GM23338 (cell line): ENCODE measurements around the gene CDK7.

Experiments
- JUNB ChIP-seq: IDR thresholded peaks from one replicate; pipeline ENCODE4 v1.6.1; 2016; ENCODE audit warnings: antibody characterized with exemption; ENCODE audit not compliant: unreplicated experiment
- POLR2AphosphoS5 ChIP-seq: IDR thresholded peaks from 2 replicates; pipeline ENCODE4 v1.6.1; 2016; ENCODE audit warnings: antibody characterized with exemption, low read depth
- STAT1 ChIP-seq: IDR thresholded peaks from one replicate; pipeline ENCODE4 v1.6.1; 2016; ENCODE audit warnings: antibody characterized with exemption; ENCODE audit not compliant: unreplicated experiment
- TF ChIP-seq, protein P1 (sequence below): IDR thresholded peaks from 2 replicates; pipeline ENCODE4 v1.6.1; 2016; ENCODE audit warnings: antibody characterized with exemption
- TF ChIP-seq, protein P2 (sequence below), 2 experiments: fragments of 200-600 bp in 1 of 2; sonication (generic) in 1 of 2; conservative IDR thresholded peaks; 2 replicates each; pipeline versions ENCODE4 v1.5.1 to v1.6.1; 2016 to 2017; ENCODE audit warnings: antibody characterized with exemption in 2 of 2, low read depth in 2 of 2, mild to moderate bottlenecking in 2 of 2, moderate library complexity in 1 of 2
- TF ChIP-seq, protein P3 (sequence below): IDR thresholded peaks from one replicate; pipeline ENCODE4 v1.6.1; 2018; ENCODE audit warnings: antibody characterized with exemption; ENCODE audit not compliant: unreplicated experiment

DNA sequence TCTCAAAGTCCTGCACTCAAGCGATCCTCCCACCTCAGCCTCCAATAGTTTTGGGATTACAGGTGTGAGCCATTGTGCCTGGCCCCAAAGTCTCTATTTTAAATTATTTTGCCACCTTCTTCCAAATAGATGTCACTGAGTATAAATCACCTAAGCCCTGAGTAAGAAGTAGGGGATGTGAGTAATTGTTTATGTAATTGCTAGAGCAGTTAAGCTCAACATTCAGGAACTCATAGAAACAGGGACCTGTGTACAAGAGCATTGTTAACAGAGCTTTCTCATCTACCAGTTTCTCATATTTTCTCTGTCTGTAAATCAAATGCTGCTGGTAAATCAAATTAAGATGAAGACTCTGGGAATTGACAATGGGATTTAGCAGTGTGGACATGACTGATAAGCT lies 26.3 kb downstream of the CDK7 start:
- TF ChIP-seq STAT1 (no peak), POLR2AphosphoS5 (no peak), JUNB (no peak)
- TF ChIP-seq, protein P1, sequence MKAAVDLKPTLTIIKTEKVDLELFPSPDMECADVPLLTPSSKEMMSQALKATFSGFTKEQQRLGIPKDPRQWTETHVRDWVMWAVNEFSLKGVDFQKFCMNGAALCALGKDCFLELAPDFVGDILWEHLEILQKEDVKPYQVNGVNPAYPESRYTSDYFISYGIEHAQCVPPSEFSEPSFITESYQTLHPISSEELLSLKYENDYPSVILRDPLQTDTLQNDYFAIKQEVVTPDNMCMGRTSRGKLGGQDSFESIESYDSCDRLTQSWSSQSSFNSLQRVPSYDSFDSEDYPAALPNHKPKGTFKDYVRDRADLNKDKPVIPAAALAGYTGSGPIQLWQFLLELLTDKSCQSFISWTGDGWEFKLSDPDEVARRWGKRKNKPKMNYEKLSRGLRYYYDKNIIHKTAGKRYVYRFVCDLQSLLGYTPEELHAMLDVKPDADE, result no peak
- TF ChIP-seq, protein P2, sequence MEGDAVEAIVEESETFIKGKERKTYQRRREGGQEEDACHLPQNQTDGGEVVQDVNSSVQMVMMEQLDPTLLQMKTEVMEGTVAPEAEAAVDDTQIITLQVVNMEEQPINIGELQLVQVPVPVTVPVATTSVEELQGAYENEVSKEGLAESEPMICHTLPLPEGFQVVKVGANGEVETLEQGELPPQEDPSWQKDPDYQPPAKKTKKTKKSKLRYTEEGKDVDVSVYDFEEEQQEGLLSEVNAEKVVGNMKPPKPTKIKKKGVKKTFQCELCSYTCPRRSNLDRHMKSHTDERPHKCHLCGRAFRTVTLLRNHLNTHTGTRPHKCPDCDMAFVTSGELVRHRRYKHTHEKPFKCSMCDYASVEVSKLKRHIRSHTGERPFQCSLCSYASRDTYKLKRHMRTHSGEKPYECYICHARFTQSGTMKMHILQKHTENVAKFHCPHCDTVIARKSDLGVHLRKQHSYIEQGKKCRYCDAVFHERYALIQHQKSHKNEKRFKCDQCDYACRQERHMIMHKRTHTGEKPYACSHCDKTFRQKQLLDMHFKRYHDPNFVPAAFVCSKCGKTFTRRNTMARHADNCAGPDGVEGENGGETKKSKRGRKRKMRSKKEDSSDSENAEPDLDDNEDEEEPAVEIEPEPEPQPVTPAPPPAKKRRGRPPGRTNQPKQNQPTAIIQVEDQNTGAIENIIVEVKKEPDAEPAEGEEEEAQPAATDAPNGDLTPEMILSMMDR (conservative IDR thresholded peaks at IDR 0.05; ENCODE audit: low read depth in 2 of 2), result no peak
- TF ChIP-seq, protein P3, sequence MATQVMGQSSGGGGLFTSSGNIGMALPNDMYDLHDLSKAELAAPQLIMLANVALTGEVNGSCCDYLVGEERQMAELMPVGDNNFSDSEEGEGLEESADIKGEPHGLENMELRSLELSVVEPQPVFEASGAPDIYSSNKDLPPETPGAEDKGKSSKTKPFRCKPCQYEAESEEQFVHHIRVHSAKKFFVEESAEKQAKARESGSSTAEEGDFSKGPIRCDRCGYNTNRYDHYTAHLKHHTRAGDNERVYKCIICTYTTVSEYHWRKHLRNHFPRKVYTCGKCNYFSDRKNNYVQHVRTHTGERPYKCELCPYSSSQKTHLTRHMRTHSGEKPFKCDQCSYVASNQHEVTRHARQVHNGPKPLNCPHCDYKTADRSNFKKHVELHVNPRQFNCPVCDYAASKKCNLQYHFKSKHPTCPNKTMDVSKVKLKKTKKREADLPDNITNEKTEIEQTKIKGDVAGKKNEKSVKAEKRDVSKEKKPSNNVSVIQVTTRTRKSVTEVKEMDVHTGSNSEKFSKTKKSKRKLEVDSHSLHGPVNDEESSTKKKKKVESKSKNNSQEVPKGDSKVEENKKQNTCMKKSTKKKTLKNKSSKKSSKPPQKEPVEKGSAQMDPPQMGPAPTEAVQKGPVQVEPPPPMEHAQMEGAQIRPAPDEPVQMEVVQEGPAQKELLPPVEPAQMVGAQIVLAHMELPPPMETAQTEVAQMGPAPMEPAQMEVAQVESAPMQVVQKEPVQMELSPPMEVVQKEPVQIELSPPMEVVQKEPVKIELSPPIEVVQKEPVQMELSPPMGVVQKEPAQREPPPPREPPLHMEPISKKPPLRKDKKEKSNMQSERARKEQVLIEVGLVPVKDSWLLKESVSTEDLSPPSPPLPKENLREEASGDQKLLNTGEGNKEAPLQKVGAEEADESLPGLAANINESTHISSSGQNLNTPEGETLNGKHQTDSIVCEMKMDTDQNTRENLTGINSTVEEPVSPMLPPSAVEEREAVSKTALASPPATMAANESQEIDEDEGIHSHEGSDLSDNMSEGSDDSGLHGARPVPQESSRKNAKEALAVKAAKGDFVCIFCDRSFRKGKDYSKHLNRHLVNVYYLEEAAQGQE, result no peak
